ENCODE results near the gene PCSK6.

GRCh38 chr15:101420232-101420631, 69.3 kb downstream of the PCSK6 start:
- TF ChIP-seq CTCF (conservative IDR thresholded peaks at IDR 0.05) (no peak), EZH2 (IDR thresholded peaks at IDR 0.05; ENCODE audit: low read depth) (no peak)
